Thyroid gland (tissue), 4 donors: ENCODE data around the gene GPHA2. TPM values are rescaled to one million over a fixed set of nuclear protein-coding genes. Genes with fewer than 3 reads are reported as not detected.

Experiments
- DNase-seq, 2 donors: peaks; one replicate each; pipeline ENCODE4 v3.0.0-alpha.2; 2019
- H3K27ac ChIP-seq, 3 donors: fragments of 200-600 bp; sonication (generic); 1 replicate in 2 of 3; 2 replicates in 1 of 3; pipeline ENCODE4 v1.5.1; 2016 to 2019; ENCODE audit warnings: mild to moderate bottlenecking in 1 of 3, moderate library complexity in 1 of 3
- H3K27me3 ChIP-seq: fragments of 200-600 bp; sonication (generic); one replicate; pipeline ENCODE4 v1.5.1; 2019
- H3K36me3 ChIP-seq, 2 donors: fragments of 200-600 bp; sonication (generic); one replicate each; pipeline ENCODE4 v1.5.1; 2016 to 2019
- H3K4me1 ChIP-seq, 2 donors: fragments of 200-600 bp; sonication (generic); one replicate each; pipeline ENCODE4 v1.5.1; 2017 to 2019
- H3K4me3 ChIP-seq, 3 donors: fragments of 200-600 bp; sonication (generic); replicated peaks in 1 of 3; 1 replicate in 2 of 3; 2 replicates in 1 of 3; pipeline ENCODE4 v1.5.1; 2016; ENCODE audit warnings: mild to moderate bottlenecking in 1 of 3
- H3K9me3 ChIP-seq: fragments of 200-600 bp; sonication (generic); one replicate; pipeline ENCODE4 v1.5.1; 2017
- POLR2A ChIP-seq, 2 donors: fragments of 450-650 bp; IDR thresholded peaks; one replicate each; pipeline ENCODE4 v1.6.1; 2017; ENCODE audit warnings: antibody characterized with exemption in 2 of 2, mild to moderate bottlenecking in 2 of 2, moderate library complexity in 1 of 2
- WGBS, 2 donors: methylation state at CpG; one replicate each; pipeline ENCODE4 v1.1.5; 2017; 5-methylcytosine and 5-hydroxymethylcytosine counted together
- intact Hi-C: fragments of 100-400 bp; cut with DNase I; formaldehyde crosslinking; loops from one replicate; pipeline ENCODE4 v1.15.1; 2023
- total RNA-seq, 4 donors: library from RNA; depleted of rRNA; stranded (reverse); fragments of >200 nt; gene quantifications; one replicate each; pipeline ENCODE4 v1.2.3, GENCODE V29; 2016
- TF ChIP-seq, protein P1 (sequence below), 6 experiments: fragments of 200-600 bp in 3 of 6; fragments of 450-650 bp in 3 of 6; sonication (generic) in 3 of 6; IDR thresholded peaks; one replicate each; pipeline ENCODE4 v1.5.1; 2016 to 2019; ENCODE audit warnings: antibody characterized with exemption in 6 of 6, mild to moderate bottlenecking in 2 of 6, inconsistent platforms in 1 of 6, moderate library complexity in 1 of 6

GPHA2 gene
- total RNA-seq, 4 donors from 2014 or later = 0.94 TPM; not detected in 3

DNA sequence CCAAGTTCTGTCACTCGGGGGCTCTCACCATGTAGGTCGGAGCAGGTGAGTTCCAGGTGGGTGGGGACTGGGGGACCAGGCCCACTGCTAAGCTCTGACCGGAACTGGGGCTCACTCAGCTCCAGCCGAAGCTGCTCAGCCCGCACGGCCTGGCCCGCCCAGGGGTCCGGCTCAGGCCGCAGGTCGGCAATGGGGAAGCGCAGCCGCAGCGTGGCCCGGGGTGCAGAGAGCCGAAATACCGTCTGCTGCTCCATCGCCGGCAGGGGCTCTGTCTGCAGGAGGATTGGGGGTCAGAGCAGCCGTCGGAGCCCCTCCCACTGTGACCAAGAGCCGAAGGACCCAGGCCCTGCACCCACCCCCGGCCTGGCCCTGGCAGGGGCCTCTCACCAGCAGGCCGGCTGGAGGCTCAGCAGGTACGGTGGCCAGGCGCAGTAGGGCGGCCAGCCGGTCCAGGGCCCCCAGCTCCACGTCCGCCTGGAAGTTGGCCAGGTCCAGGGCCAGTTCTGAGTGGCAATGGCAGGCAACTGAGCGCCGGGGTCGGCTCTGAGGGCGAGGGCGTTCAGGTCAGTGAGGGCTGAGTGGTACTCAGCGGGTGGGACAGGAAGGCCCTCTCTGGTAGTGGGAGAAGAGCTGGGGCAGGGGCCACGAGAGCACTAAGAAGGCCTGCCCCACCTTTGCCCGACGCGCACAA is 25.9 kb downstream of the GPHA2 start:
- no peaks in the 10 kb centered on the region for H3K9me3 ChIP-seq
- H3K27me3 ChIP-seq = no peaks in the 10 kb centered on the region
- 94 to 95% methylated on average over 10 to 23 of the region's 39 CpGs for WGBS, 2 donors
- H3K27ac ChIP-seq = no peak overlapping the region
- peaks cover 80 to 91% of the 10 kb centered on the region in 2 donors for H3K36me3 ChIP-seq
- no peaks in the 10 kb centered on the region for H3K4me1 ChIP-seq
- intact Hi-C loops = loop anchor here (5.0 to 10.0 kb wide), 2 partner anchors 108 to 205 kb away; partner anchors contain the start of genes TM7SF2 and ZNHIT2
- no peak for TF ChIP-seq POLR2A (IDR thresholded peaks at IDR 0.05)
- TF ChIP-seq, protein P1, sequence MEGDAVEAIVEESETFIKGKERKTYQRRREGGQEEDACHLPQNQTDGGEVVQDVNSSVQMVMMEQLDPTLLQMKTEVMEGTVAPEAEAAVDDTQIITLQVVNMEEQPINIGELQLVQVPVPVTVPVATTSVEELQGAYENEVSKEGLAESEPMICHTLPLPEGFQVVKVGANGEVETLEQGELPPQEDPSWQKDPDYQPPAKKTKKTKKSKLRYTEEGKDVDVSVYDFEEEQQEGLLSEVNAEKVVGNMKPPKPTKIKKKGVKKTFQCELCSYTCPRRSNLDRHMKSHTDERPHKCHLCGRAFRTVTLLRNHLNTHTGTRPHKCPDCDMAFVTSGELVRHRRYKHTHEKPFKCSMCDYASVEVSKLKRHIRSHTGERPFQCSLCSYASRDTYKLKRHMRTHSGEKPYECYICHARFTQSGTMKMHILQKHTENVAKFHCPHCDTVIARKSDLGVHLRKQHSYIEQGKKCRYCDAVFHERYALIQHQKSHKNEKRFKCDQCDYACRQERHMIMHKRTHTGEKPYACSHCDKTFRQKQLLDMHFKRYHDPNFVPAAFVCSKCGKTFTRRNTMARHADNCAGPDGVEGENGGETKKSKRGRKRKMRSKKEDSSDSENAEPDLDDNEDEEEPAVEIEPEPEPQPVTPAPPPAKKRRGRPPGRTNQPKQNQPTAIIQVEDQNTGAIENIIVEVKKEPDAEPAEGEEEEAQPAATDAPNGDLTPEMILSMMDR (IDR thresholded peaks at IDR 0.05) = no peak
- DNase-seq = no peak
- H3K4me3 ChIP-seq = no peak overlapping the region

DNA sequence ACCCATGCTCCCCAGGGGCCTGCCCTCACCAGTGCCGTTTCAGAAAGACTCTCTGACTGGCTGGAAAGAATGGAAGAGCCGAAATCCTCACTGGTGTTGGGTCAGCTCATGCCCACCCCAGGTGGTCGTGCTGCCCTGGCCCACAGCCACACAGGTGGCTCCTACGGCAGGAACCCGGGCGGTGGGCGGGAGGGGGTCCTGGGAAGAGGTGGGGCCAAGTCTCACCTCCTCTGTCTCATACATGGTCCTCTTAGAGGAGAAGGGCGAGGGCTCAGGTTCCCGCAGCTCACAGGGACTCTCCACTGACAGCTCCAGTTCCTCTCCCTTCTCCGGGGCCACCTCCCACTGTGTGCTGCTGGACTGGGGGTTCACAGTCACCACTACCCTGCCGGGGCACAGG is 26.9 kb downstream of the GPHA2 start:
- TF ChIP-seq, protein P1 (IDR thresholded peaks at IDR 0.05) = no peak
- no peak for TF ChIP-seq POLR2A (IDR thresholded peaks at IDR 0.05)
- Histone ChIP-seq H3K27ac (no peak overlapping the region), H3K36me3 (peaks cover 77 to 88% of the 10 kb centered on the region in 2 donors), H3K9me3 (no peaks in the 10 kb centered on the region), H3K27me3 (no peaks in the 10 kb centered on the region), H3K4me3 (no peak overlapping the region), H3K4me1 (no peaks in the 10 kb centered on the region)
- intact Hi-C loops = no loop called here
- WGBS, 2 donors = 85 to 88% methylated on average over 2 of the region's 11 CpGs
- no peak for DNase-seq

DNA sequence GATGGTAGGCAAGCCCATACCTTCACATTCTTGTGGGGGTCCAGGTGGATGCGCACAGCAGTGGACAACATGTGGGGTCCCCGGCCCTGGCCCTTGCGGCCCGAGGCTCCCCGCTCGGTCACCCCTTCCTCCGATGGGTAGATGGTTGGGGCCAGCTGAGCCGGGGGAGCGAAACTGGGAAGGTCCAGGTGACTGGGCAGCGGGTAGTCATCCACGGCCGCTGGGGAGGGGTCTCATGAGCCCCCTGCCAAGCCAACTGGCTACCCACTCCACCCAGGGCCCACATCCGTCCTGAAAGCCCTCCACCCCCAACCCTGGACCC is 29.4 kb downstream of the GPHA2 start:
- Histone ChIP-seq H3K4me1 (no peaks in the 10 kb centered on the region), H3K9me3 (no peaks in the 10 kb centered on the region), H3K36me3 (peaks cover 80 to 86% of the 10 kb centered on the region in 2 donors), H3K4me3 (no peak overlapping the region), H3K27ac (no peak overlapping the region), H3K27me3 (no peaks in the 10 kb centered on the region)
- WGBS, 2 donors = 100% methylated on average over 1 to 3 of the region's 13 CpGs
- TF ChIP-seq, protein P1 (IDR thresholded peaks at IDR 0.05) = no peak
- TF ChIP-seq POLR2A (IDR thresholded peaks at IDR 0.05) = no peak
- DNase-seq = no peak
- intact Hi-C loops = no loop called here

DNA sequence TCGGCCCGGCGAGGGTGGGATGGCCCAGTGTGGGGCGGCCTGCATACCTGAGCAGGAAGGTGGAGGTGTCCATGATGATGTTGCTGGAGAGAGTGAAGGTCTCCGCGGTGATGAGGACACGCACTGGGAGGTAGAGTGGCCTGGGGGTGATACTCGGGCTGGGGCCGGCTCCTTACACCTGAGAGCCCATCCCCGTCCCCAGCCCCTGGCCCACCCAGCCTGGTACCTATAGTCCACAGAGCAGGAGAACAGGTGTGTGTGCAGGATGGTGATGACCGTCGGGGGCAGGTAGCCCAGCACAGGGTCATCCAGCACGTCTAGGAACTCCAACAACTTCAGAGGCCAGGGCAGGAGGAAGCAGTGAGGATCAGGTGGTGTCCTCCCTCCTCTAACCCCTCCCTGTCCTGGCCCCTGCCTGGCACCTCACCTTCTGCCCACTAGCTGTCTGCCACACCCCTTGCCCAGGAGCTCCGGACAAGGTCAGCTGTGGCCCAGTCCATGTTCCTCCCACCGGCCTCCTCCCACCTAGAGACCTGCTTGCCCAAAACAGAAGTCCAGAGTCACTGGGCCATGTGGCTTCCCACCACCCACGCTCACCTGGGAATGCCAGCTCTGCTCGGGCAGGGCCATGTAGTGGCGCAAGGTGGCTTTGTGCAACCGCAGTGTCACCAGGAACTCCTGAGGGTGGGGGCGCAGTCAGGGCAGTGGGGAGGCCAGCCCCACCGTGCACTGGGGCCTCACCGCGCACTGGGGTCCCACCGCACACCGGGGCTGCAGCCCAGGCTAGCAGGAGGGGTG is 30.0 kb downstream of the GPHA2 start:
- WGBS, 2 donors = 94 to 97% methylated on average over 16 to 20 of the region's 25 CpGs

More for the DNA sequence above, 30.0 kb downstream of the GPHA2 start:
- H3K27ac ChIP-seq = no peak overlapping the region
- no peaks in the 10 kb centered on the region for H3K9me3 ChIP-seq
- H3K27me3 ChIP-seq = no peaks in the 10 kb centered on the region
- H3K4me1 ChIP-seq = no peaks in the 10 kb centered on the region
- no peak for DNase-seq
- intact Hi-C loops = no loop called here
- H3K4me3 ChIP-seq = no peak overlapping the region
- peaks cover 75 to 83% of the 10 kb centered on the region in 2 donors for H3K36me3 ChIP-seq
- TF ChIP-seq, protein P1 (IDR thresholded peaks at IDR 0.05) = no peak
- TF ChIP-seq POLR2A (IDR thresholded peaks at IDR 0.05) = no peak
